Duodenal mucosa (tissue), 2 donors: Measurements from ENCODE around the gene SEPTIN1.

Experiments
- H3K27ac ChIP-seq: one replicate; pipeline ENCODE4 v1.7.0; 2013; ENCODE audit warnings: low read depth, low read length
- H3K27me3 ChIP-seq, 2 donors: one replicate each; pipeline ENCODE4 v1.7.0; 2013; ENCODE audit warnings: low read length in 2 of 2, control low read depth in 1 of 2; ENCODE audit not compliant: insufficient read depth in 2 of 2, control insufficient read depth in 1 of 2
- H3K36me3 ChIP-seq, 2 donors: one replicate each; pipeline ENCODE4 v1.7.0; 2013; ENCODE audit warnings: low read length in 2 of 2, control low read depth in 1 of 2; ENCODE audit not compliant: insufficient read depth in 2 of 2, control insufficient read depth in 1 of 2
- H3K4me1 ChIP-seq, 2 donors: one replicate each; pipeline ENCODE4 v1.7.0; 2013; ENCODE audit warnings: low read length in 2 of 2, control low read depth in 1 of 2; ENCODE audit not compliant: insufficient read depth in 2 of 2, control insufficient read depth in 1 of 2
- H3K4me3 ChIP-seq, 2 donors: one replicate each; pipeline ENCODE4 v1.7.0; 2013; ENCODE audit warnings: low read length in 2 of 2, low read depth in 1 of 2
- H3K9ac ChIP-seq, 2 donors: one replicate each; pipeline ENCODE4 v1.7.0; 2013; ENCODE audit warnings: low read length in 2 of 2, low read depth in 1 of 2
- H3K9me3 ChIP-seq, 2 donors: one replicate each; pipeline ENCODE4 v1.7.0; 2013; ENCODE audit warnings: low read length in 2 of 2, control low read depth in 1 of 2; ENCODE audit not compliant: control insufficient read depth in 1 of 2

The SEPTIN1 gene

DNA sequence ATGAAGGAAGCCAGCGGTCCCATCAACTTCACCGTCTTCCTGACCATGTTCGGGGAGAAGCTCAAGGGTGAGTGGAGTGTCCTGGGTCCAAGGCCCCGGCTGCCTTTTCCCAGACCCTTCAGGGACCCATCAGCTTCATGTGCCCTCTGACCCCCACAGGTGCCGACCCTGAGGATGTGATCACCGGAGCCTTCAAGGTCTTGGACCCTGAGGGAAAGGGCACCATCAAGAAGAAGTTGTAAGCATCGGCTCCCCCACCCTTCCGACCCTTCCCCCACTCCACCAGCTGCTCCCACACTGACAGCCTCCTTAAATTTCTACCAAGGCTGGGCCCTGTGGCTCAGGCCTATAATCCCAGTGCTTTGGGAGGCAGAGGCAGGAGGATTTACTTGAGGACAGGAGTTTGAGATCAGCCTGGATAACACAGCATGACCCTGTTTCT is 5.9 kb downstream of the SEPTIN1 start:
- H3K9me3 ChIP-seq = no peaks in the 10 kb centered on the region
- H3K4me1 ChIP-seq = peaks cover 24 to 25% of the 10 kb centered on the region in 2 donors
- no peak overlapping the region for H3K27ac ChIP-seq
- no peaks in the 10 kb centered on the region for H3K36me3 ChIP-seq
- H3K4me3 ChIP-seq = no peak overlapping the region
- H3K27me3 ChIP-seq = no peaks in the 10 kb centered on the region
- no peak overlapping the region for H3K9ac ChIP-seq

DNA sequence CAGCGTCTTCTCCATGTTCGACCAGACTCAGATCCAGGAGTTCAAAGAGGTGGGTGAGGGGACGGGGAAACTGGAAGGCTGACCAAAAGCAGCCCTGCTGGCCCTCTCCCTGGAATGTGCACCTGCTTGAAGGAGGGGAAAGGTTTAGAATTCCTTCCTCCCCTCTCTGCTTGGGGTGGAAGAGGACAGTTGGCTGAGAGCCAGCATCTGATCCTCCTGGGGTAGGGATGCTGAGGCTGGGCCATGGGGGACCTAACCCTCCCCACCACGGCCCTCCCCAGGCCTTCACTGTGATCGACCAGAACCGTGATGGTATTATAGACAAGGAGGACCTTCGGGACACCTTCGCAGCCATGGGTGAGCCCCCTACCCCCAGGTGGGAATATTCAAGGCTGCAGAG is 6.5 kb downstream of the SEPTIN1 start:
- Histone ChIP-seq H3K9ac (no peak overlapping the region), H3K4me1 (peaks cover 22 to 24% of the 10 kb centered on the region in 2 donors), H3K27ac (no peak overlapping the region), H3K27me3 (no peaks in the 10 kb centered on the region), H3K36me3 (no peaks in the 10 kb centered on the region), H3K4me3 (no peak overlapping the region), H3K9me3 (no peaks in the 10 kb centered on the region)

DNA sequence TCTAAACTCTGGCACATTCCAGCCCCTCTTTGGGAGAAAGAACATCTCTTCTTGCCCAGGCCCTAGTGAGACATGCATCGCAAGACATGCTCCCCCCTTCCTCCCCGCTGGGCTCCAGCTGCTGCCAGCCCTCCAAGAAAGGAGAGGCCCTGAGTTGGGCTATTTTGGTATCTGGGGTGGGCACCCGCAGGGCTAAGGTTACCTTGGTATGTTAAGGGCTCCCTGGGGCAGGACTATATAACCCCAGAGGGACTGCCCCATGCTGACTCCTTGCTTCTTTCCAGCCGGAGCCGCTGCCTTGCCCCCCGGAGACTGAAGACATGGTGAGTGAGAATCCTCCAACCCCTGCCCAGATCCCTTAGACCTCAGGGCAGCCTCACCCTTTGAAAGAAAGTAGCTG is 7.8 kb downstream of the SEPTIN1 start, which contains the start of gene MYL11:
TSS of gene MYL11 (plus strand) at position 265 of the 400 bp plus-strand sequence. CDS start at position 321, 56 bp downstream.
- H3K27me3 ChIP-seq = no peaks in the 10 kb centered on the region
- no peak within 1 kb of the TSS for H3K4me3 ChIP-seq
- H3K27ac ChIP-seq = no peak within 1 kb of the TSS
- H3K9ac ChIP-seq = no peak within 1 kb of the TSS
- H3K36me3 ChIP-seq = no peaks in the 10 kb centered on the region
- no peaks in the 10 kb centered on the region for H3K9me3 ChIP-seq
- H3K4me1 ChIP-seq = peaks cover 20% of the 10 kb centered on the region in 2 donors

DNA sequence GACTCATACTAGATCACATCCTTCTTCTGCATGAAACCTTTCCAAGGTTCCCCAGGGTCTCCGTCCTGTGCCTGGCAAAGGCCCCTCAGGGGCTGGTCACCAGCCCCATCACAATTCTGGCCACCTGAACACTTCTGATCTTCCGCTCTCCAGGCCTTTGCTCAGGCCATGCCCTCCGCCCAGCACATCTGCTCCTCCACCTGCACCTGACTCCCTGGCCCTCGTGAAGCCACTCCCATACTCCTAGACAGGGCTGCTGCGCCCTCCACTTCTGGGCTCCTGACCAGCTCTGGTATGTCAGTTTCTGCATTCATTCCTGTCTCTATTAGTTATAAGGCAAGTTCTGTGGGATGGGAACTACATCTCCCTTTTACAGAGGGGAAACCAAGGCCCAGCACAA is 9.6 kb downstream of the SEPTIN1 start:
- no peak overlapping the region for H3K27ac ChIP-seq
- H3K9ac ChIP-seq = peak overlapping the region in 1 of 2 donors; percentile 27
- no peaks in the 10 kb centered on the region for H3K36me3 ChIP-seq
- no peaks in the 10 kb centered on the region for H3K27me3 ChIP-seq
- no peaks in the 10 kb centered on the region for H3K9me3 ChIP-seq
- peaks cover 17 to 27% of the 10 kb centered on the region in 2 donors for H3K4me1 ChIP-seq
- no peak overlapping the region for H3K4me3 ChIP-seq

DNA sequence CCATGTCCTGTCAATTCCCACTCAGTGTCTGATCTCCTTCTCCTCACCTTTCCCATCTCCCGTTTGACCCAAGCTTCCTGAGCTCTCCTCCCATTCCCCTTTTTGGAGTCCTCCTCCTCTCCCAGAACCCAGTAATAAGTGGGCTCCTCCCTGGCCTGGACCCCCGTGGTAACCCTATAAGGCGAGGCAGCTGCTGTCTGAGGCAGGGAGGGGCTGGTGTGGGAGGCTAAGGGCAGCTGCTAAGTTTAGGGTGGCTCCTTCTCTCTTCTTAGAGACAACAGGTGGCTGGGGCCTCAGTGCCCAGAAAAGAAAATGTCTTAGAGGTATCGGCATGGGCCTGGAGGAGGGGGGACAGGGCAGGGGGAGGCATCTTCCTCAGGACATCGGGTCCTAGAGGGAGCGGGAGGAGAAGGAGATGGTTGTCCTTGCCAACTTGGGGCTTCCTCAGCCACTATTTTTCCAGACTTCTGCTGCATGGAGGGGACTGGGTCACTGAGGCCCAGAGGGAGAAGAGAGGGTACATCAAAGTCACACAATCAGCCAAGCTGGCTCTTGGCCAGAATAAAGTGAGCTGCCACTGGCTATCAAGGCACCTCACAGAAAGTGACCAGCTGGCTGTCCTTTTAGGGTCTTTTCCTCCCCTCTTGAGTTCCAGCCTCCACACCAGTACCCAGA is 10.2 kb downstream of the SEPTIN1 start:
- H3K4me3 ChIP-seq = no peak overlapping the region

DNA sequence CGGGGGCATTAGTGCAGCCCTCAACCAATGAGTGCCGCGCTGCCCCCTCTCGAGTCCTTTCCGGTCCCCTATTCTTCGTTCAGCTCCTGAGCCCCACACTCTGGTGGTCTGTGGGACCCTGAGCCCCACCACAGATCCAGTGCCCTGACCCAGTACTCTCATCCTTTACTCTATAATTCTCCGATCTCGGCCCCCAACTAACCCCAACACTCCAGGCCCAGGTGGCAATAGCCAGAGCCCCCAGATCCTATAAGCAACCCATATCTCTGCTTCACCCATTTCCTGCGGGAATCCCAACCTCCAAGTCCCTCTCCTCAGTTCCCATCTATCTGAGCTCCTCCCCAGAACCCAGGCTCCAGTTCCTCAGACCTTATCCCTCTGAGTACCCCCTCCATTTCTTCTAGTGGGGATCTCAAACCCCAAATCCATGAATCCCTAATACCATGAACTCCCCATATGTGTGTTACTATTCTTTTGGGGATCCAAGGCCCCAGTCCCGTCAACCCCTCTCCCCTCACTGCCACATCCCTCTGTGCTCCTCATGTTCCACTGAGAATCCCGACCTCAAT is 11.0 kb downstream of the SEPTIN1 start:
- Histone ChIP-seq H3K9me3 (no peaks in the 10 kb centered on the region), H3K4me3 (peak overlapping the region; percentile 70 to 74), H3K27me3 (no peaks in the 10 kb centered on the region), H3K36me3 (no peaks in the 10 kb centered on the region), H3K27ac (peak overlapping the region; percentile 85), H3K4me1 (peaks cover 24 to 25% of the 10 kb centered on the region in 2 donors), H3K9ac (peak overlapping the region; percentile 71 to 82)

More for the DNA sequence above, 10.2 kb downstream of the SEPTIN1 start:
- Histone ChIP-seq H3K27ac (no peak overlapping the region), H3K4me1 (peaks cover 20 to 29% of the 10 kb centered on the region in 2 donors), H3K9ac (peak overlapping the region; percentile 27 to 71), H3K9me3 (no peaks in the 10 kb centered on the region), H3K36me3 (no peaks in the 10 kb centered on the region), H3K27me3 (no peaks in the 10 kb centered on the region)

DNA sequence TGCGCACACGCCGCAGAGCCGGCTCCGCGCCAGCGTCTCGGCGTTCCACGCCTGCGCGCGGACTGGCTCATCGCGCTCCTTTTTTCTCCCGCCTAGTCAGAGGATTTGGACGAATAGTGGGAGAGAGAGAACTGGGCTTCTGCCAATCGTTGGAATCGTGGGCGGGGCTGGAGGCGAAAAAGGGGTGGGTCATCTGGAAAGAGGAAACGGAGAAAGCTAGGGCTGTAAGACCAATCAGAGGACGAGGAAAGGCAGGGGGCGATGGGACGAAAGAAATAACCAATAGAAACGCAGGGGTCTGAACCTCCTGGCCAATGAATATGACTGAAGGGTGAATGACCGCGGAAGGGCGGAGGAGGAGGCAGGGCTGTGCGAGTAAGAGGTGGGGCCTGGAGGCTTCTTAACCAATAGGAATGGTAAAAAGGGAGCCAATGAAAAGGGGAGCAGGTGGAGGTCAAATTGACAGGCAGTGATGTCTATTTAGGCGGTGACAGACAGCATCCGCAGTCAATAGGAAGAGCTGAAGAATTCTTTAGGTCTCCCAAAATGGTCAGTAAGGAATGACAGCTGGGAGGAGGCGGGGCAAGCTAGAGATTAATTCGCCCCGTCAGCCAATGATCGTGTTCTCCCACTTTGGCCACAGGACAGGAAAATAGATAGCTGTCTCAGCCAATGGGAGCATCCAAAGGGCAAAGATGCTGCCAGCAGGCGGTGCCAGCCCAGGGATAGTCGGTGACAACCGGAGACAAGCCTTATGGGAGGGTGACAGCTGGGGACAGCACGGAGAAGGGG is 11.7 kb downstream of the SEPTIN1 start, which contains the start of gene TBC1D10B:
TSS of gene TBC1D10B (minus strand) at position 39 of the 792 bp plus-strand sequence. CDS start 311 bp downstream, outside the sequence.
- peaks cover 24 to 25% of the 10 kb centered on the region in 2 donors for H3K4me1 ChIP-seq

DNA sequence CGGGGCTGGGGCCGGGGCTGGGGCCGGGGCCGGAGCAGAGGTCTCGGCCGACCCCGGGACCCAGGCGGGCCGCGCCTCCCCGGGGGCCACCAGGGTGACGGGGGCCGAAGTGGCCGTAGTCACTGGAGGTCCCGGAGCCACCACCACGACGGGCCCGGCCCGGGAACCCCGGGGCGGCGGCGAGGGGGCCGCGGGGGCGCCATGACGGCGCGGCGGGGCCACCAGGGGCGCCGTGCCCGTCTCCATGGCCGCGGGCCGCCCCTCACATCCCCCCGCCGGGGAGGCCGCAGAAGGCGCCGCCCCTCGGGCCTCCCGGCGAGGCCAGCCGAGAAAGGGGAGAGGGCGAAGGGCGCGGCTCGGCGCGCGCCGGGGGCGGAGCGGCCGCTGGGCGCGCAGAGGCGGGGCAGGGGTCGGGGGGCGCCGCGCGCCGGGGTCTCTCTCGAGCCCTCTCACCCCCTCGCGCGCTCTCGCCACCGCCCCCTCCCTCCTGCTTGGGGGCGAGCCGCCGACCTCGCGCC is 12.4 kb downstream of the SEPTIN1 start:
- no peaks in the 10 kb centered on the region for H3K9me3 ChIP-seq
- H3K27me3 ChIP-seq = no peaks in the 10 kb centered on the region
- H3K36me3 ChIP-seq = peaks cover 5 to 9% of the 10 kb centered on the region in 2 donors
- peak overlapping the region; percentile 74 to 90 for H3K4me3 ChIP-seq
- H3K4me1 ChIP-seq = peaks cover 24 to 25% of the 10 kb centered on the region in 2 donors
- peak overlapping the region in 1 of 2 donors; percentile 86 for H3K9ac ChIP-seq
- H3K27ac ChIP-seq = no peak overlapping the region

More for the DNA sequence above, 11.7 kb downstream of the SEPTIN1 start, which contains the start of gene TBC1D10B:
- Histone ChIP-seq H3K27me3 (no peaks in the 10 kb centered on the region), H3K27ac (peak within 1 kb of the TSS; percentile 85), H3K9me3 (no peaks in the 10 kb centered on the region), H3K9ac (peak within 1 kb of the TSS; percentile 86), H3K36me3 (peaks cover under 1 to 3% of the 10 kb centered on the region in 2 donors), H3K4me3 (peak within 1 kb of the TSS; percentile 74 to 90)

DNA sequence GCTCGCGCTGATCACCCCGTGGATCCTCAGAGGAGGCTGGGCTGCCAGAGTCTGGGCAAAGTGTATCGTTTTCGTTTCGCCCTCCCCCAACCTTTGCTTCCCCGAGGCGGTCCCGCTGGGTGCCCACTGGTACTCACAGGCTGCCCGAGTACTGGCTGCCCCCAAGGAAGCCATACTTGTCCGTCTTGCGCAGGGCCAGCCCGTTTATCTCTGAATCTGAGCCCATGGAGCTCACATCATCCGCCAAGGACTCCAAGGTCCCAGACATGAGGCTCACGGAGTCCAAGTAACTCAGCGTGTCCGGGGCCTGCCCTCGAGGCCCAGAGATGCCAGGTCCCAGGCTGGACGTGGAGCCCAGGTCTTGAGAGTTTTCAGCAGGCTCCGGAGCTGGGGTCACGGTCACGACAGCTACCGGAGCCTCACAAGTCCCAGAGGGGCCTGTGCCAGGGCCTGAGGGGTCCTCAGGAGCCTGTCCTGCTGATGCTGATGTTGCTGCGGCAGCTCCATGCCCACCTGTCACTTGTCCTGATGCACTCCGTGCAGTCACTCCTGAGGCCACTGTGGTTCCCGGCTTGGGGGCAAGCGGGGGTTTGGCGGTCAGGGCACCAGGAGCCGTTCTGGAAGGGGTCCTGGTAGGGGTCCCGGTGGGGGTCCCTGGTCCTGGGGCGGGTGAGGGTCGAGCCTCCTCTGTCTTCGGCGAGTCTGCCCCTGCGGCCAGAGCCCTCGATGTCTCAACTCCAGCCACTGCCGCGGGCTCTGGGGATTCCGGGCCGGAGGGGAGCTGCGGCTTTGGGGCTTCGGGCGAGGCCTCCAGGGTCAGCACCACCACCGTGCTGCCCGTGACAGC is 13.0 kb downstream of the SEPTIN1 start:
- peaks cover 12 to 16% of the 10 kb centered on the region in 2 donors for H3K36me3 ChIP-seq
- no peaks in the 10 kb centered on the region for H3K9me3 ChIP-seq
- H3K4me1 ChIP-seq = peaks cover 24 to 25% of the 10 kb centered on the region in 2 donors
- H3K4me3 ChIP-seq = peak overlapping the region; percentile 74 to 90
- no peaks in the 10 kb centered on the region for H3K27me3 ChIP-seq
- peak overlapping the region; percentile 86 for H3K9ac ChIP-seq
- H3K27ac ChIP-seq = peak overlapping the region; percentile 17
